Hepatocyte (in vitro differentiated cells): ENCODE measurements around the gene ZC3H7A. TPM values are rescaled to one million over a fixed set of nuclear protein-coding genes. Genes with fewer than 3 reads are reported as not detected.

Experiments used
- DNase-seq: peaks from one replicate; pipeline ENCODE4 v3.0.0-alpha.2; 2016; ENCODE audit warnings: low spot score
- H2AFZ ChIP-seq: fragments of 200-600 bp; sonication (generic); 2 replicates; pipeline ENCODE4 v1.6.0; 2016; ENCODE audit warnings: antibody characterized with exemption, mild to moderate bottlenecking
- H3K27ac ChIP-seq: fragments of 200-600 bp; sonication (generic); 2 replicates; pipeline ENCODE4 v1.5.1; 2016; ENCODE audit warnings: mild to moderate bottlenecking
- H3K27me3 ChIP-seq: fragments of 200-600 bp; sonication (generic); 2 replicates; pipeline ENCODE4 v1.6.1; 2016
- H3K36me3 ChIP-seq: fragments of 200-600 bp; sonication (generic); replicated peaks from 2 replicates; pipeline ENCODE4 v1.5.1; 2016; ENCODE audit warnings: low read depth; ENCODE audit not compliant: insufficient read depth
- H3K4me1 ChIP-seq: fragments of 200-600 bp; sonication (generic); 2 replicates; pipeline ENCODE4 v1.5.1; 2016; ENCODE audit warnings: mild to moderate bottlenecking, moderate library complexity; ENCODE audit not compliant: insufficient read depth
- H3K4me2 ChIP-seq: fragments of 200-600 bp; sonication (generic); 2 replicates; pipeline ENCODE4 v1.6.0; 2016
- H3K4me3 ChIP-seq: fragments of 200-600 bp; sonication (generic); 2 replicates; pipeline ENCODE4 v1.5.1; 2016; ENCODE audit warnings: mild to moderate bottlenecking
- H3K79me2 ChIP-seq: fragments of 200-600 bp; sonication (generic); 2 replicates; pipeline ENCODE4 v1.6.0; 2017; ENCODE audit warnings: mild to moderate bottlenecking
- H3K9me2 ChIP-seq: fragments of 200-600 bp; sonication (generic); replicated peaks from 2 replicates; pipeline ENCODE4 v1.6.0; 2017; ENCODE audit warnings: mild to moderate bottlenecking; ENCODE audit not compliant: insufficient read depth
- H3K9me3 ChIP-seq: fragments of 200-600 bp; sonication (generic); 2 replicates; pipeline ENCODE4 v1.5.1; 2016; ENCODE audit warnings: low read depth, mild to moderate bottlenecking
- H4K20me1 ChIP-seq: fragments of 200-600 bp; sonication (generic); 2 replicates; pipeline ENCODE4 v1.6.0; 2016; ENCODE audit warnings: mild to moderate bottlenecking; ENCODE audit not compliant: insufficient read depth, poor library complexity, severe bottlenecking
- CTCF ChIP-seq: fragments of 200-600 bp; sonication (generic); IDR thresholded peaks from 2 replicates; pipeline ENCODE4 v1.5.1; 2016; ENCODE audit warnings: antibody characterized with exemption, mild to moderate bottlenecking; ENCODE audit not compliant: poor library complexity
- EZH2 ChIP-seq: fragments of 200-600 bp; sonication (generic); IDR thresholded peaks from 2 replicates; pipeline ENCODE4 v1.6.1; 2016; ENCODE audit warnings: antibody characterized with exemption, mild to moderate bottlenecking, borderline replicate concordance
- EZH2phosphoT487 ChIP-seq: fragments of 200-600 bp; sonication (generic); IDR thresholded peaks from one replicate; pipeline ENCODE4 v1.6.1; 2018; ENCODE audit warnings: antibody characterized with exemption, mild to moderate bottlenecking, low read depth, moderate library complexity; ENCODE audit not compliant: unreplicated experiment, severe bottlenecking
- WGBS: methylation state at CpG from one replicate; pipeline ENCODE4 v1.1.6; 2016; ENCODE audit warnings: low lambda C conversion rate; ENCODE audit errors: missing lambda C conversion rate; 5-methylcytosine and 5-hydroxymethylcytosine counted together
- polyA plus RNA-seq: library from polyadenylated mRNA; unstranded; fragments of >200 nt; fragmentation: Nextera tagmentation; extraction: Ambion mirVana; gene quantifications from 2 replicates; pipeline ENCODE4 v1.2.1, GENCODE V29; 2016
- total RNA-seq: library from RNA; depleted of rRNA; stranded (reverse); fragments of >200 nt; gene quantifications from 2 replicates; pipeline ENCODE4 v1.2.3, GENCODE V29; 2014

The ZC3H7A gene
- total and polyA plus RNA-seq, 2 experiments from 2014 or later, result 34.9 to 40.3 TPM

GRCh38 chr16:11719762-11720161 is 77.3 kb downstream of the ZC3H7A start:
- Histone ChIP-seq H3K27ac (no peak overlapping the region), H3K27me3 (no peaks in the 10 kb centered on the region), H3K4me2 (no peak overlapping the region), H2AFZ (no peak overlapping the region), H4K20me1 (no peaks in the 10 kb centered on the region), H3K4me1 (peaks cover 13% of the 10 kb centered on the region), H3K9me3 (no peaks in the 10 kb centered on the region), H3K79me2 (peaks cover 44% of the 10 kb centered on the region), H3K4me3 (no peak overlapping the region), H3K9me2 (no peaks in the 10 kb centered on the region), H3K36me3 (no peaks in the 10 kb centered on the region)
- no peak for TF ChIP-seq EZH2phosphoT487
- TF ChIP-seq CTCF, result no peak
- TF ChIP-seq EZH2, result no peak
- no peak for DNase-seq
- 95% methylated on average over 4 of the region's 4 CpGs for WGBS

- no peak overlapping the region for H3K27ac ChIP-seq
- no peak overlapping the region for H3K4me3 ChIP-seq
- DNase-seq, result no peak
- H3K36me3 ChIP-seq, result no peaks in the 10 kb centered on the region
- H3K27me3 ChIP-seq, result no peaks in the 10 kb centered on the region
- peaks cover 13% of the 10 kb centered on the region for H3K4me1 ChIP-seq
- TF ChIP-seq EZH2 (no peak), CTCF (no peak), EZH2phosphoT487 (no peak)
- H3K79me2 ChIP-seq, result peaks cover 43% of the 10 kb centered on the region
- H2AFZ ChIP-seq, result no peak overlapping the region
- no peak overlapping the region for H3K4me2 ChIP-seq
- no peaks in the 10 kb centered on the region for H3K9me3 ChIP-seq
- H4K20me1 ChIP-seq, result no peaks in the 10 kb centered on the region
- H3K9me2 ChIP-seq, result no peaks in the 10 kb centered on the region
These were observed 77.9 kb downstream of the ZC3H7A start for GRCh38 chr16:11719171-11719570.

- 69% methylated on average over 5 of the region's 5 CpGs for WGBS
- H4K20me1 ChIP-seq, result no peaks in the 10 kb centered on the region
- no peak for DNase-seq
- H3K9me3 ChIP-seq, result no peaks in the 10 kb centered on the region
- peaks cover 40% of the 10 kb centered on the region for H3K79me2 ChIP-seq
- no peaks in the 10 kb centered on the region for H3K27me3 ChIP-seq
- no peaks in the 10 kb centered on the region for H3K9me2 ChIP-seq
- no peaks in the 10 kb centered on the region for H3K36me3 ChIP-seq
- no peak for TF ChIP-seq CTCF
- TF ChIP-seq EZH2, result no peak
- TF ChIP-seq EZH2phosphoT487, result no peak
- H3K4me2 ChIP-seq, result no peak overlapping the region
- H3K27ac ChIP-seq, result no peak overlapping the region
- peaks cover 13% of the 10 kb centered on the region for H3K4me1 ChIP-seq
- no peak overlapping the region for H2AFZ ChIP-seq
- no peak overlapping the region for H3K4me3 ChIP-seq
These were observed 79.2 kb downstream of the ZC3H7A start for GRCh38 chr16:11717811-11718210.

DNA sequence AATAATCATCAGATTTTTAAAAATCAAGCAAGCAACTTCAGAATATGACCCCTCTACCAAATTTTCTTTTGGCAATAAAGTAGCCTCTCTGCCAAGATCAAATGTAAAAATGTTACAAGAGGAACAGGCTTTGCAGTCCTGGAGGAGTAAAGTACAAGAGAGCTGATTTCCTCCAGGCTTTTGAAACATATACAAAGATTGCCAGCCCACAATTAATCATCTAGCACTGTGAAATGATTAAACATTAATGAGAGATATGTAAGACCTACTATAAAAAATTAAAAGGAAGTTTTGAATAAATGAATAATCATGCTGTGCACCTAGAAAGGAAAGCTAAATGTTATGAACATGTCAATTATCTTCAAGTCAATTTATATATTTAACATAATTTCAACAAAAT is 80.7 kb downstream of the ZC3H7A start:
- H4K20me1 ChIP-seq, result no peaks in the 10 kb centered on the region
- no peak overlapping the region for H3K4me3 ChIP-seq
- H3K79me2 ChIP-seq, result peaks cover 38% of the 10 kb centered on the region
- H2AFZ ChIP-seq, result no peak overlapping the region
- no peak for TF ChIP-seq CTCF
- no peak for TF ChIP-seq EZH2phosphoT487
- no peak for TF ChIP-seq EZH2
- no peaks in the 10 kb centered on the region for H3K9me3 ChIP-seq
- H3K4me2 ChIP-seq, result no peak overlapping the region
- peaks cover 8% of the 10 kb centered on the region for H3K4me1 ChIP-seq
- H3K27me3 ChIP-seq, result no peaks in the 10 kb centered on the region
- H3K9me2 ChIP-seq, result no peaks in the 10 kb centered on the region
- H3K36me3 ChIP-seq, result no peaks in the 10 kb centered on the region
- H3K27ac ChIP-seq, result no peak overlapping the region
- DNase-seq, result no peak
